ENCODE data around the gene SOWAHA. TPM values are rescaled to one million over a fixed set of nuclear protein-coding genes. Genes with fewer than 3 reads are reported as not detected.

The SOWAHA gene
- total and polyA plus RNA-seq, 2 donors (not counting 1 experiment from before 2014, with no cell fraction given): 0.03 to 0.17 TPM

GRCh38 chr5:132821791-132822190, 8.7 kb downstream of the SOWAHA start:
- Histone ChIP-seq H3K9me3 (ENCODE audit: control insufficient read depth, insufficient read depth, low read depth, low read length) (no peaks in the 10 kb centered on the region), H3K79me2 (ENCODE audit: control insufficient read depth, insufficient read depth, low read length) (no peaks in the 10 kb centered on the region), H3K36me3 (ENCODE audit: control insufficient read depth, insufficient read depth, low read length) (no peaks in the 10 kb centered on the region), H3K4me2 (ENCODE audit: extremely low read depth, insufficient read depth, low read length) (no peak overlapping the region), H3K4me3 (replicated peaks in 1 of 4; ENCODE audit: control extremely low read depth in 1 of 4, insufficient read depth in 1 of 4, low read depth in 3 of 4, low read length in 4 of 4) (no peak overlapping the region), H4K20me1 (ENCODE audit: control insufficient read depth, extremely low read depth, insufficient read depth, low read length) (no peaks in the 10 kb centered on the region), H3K9ac (ENCODE audit: insufficient read depth, low read length) (no peak overlapping the region), H3K4me1 (ENCODE audit: control insufficient read depth, extremely low read depth, insufficient read depth, low read length) (peaks cover 2% of the 10 kb centered on the region), H2AFZ (ENCODE audit: low read length) (no peak overlapping the region), H3K27ac (ENCODE audit: insufficient read depth, low read length) (no peak overlapping the region), H3K27me3 (ENCODE audit: control insufficient read depth, insufficient read depth, low read length) (no peaks in the 10 kb centered on the region)
- TF ChIP-seq CTCF (conservative IDR thresholded peaks at IDR 0.05 in 1 of 2, IDR thresholded peaks at IDR 0.05 in 1 of 2; ENCODE audit: low read depth in 1 of 2, low read length in 2 of 2) (no peak), EZH2 (IDR thresholded peaks at IDR 0.05; ENCODE audit: low read length, missing control alignments) (no peak)
- peak; percentile 48 to 62 for DNase-seq (ENCODE audit: low read depth in 2 of 2)

- Histone ChIP-seq H3K4me1 (ENCODE audit: control insufficient read depth, extremely low read depth, insufficient read depth, low read length) (peaks cover 2% of the 10 kb centered on the region), H3K4me2 (ENCODE audit: extremely low read depth, insufficient read depth, low read length) (no peak overlapping the region), H3K79me2 (ENCODE audit: control insufficient read depth, insufficient read depth, low read length) (no peaks in the 10 kb centered on the region), H4K20me1 (ENCODE audit: control insufficient read depth, extremely low read depth, insufficient read depth, low read length) (no peaks in the 10 kb centered on the region), H3K27me3 (ENCODE audit: control insufficient read depth, insufficient read depth, low read length) (no peaks in the 10 kb centered on the region), H3K9me3 (ENCODE audit: control insufficient read depth, insufficient read depth, low read depth, low read length) (no peaks in the 10 kb centered on the region), H3K36me3 (ENCODE audit: control insufficient read depth, insufficient read depth, low read length) (no peaks in the 10 kb centered on the region), H3K27ac (ENCODE audit: insufficient read depth, low read length) (no peak overlapping the region), H3K9ac (ENCODE audit: insufficient read depth, low read length) (no peak overlapping the region), H3K4me3 (replicated peaks in 1 of 4; ENCODE audit: control extremely low read depth in 1 of 4, insufficient read depth in 1 of 4, low read depth in 3 of 4, low read length in 4 of 4) (no peak overlapping the region), H2AFZ (ENCODE audit: low read length) (no peak overlapping the region)
- no peak for TF ChIP-seq EZH2 (IDR thresholded peaks at IDR 0.05; ENCODE audit: low read length, missing control alignments)
- no peak for TF ChIP-seq CTCF (conservative IDR thresholded peaks at IDR 0.05 in 1 of 2, IDR thresholded peaks at IDR 0.05 in 1 of 2; ENCODE audit: low read depth in 1 of 2, low read length in 2 of 2)
- peak; percentile 33 to 56 for DNase-seq (ENCODE audit: low read depth in 2 of 2)
Observed at GRCh38 chr5:132822650-132823480, 9.8 kb downstream of the SOWAHA start.

- Histone ChIP-seq H3K27ac (ENCODE audit: insufficient read depth, low read length) (no peak overlapping the region), H3K27me3 (ENCODE audit: control insufficient read depth, insufficient read depth, low read length) (no peaks in the 10 kb centered on the region), H3K4me2 (ENCODE audit: extremely low read depth, insufficient read depth, low read length) (no peak overlapping the region), H3K9ac (ENCODE audit: insufficient read depth, low read length) (no peak overlapping the region), H3K79me2 (ENCODE audit: control insufficient read depth, insufficient read depth, low read length) (no peaks in the 10 kb centered on the region), H3K36me3 (ENCODE audit: control insufficient read depth, insufficient read depth, low read length) (no peaks in the 10 kb centered on the region), H3K4me1 (ENCODE audit: control insufficient read depth, extremely low read depth, insufficient read depth, low read length) (peaks cover 2% of the 10 kb centered on the region), H3K4me3 (replicated peaks in 1 of 4; ENCODE audit: control extremely low read depth in 1 of 4, insufficient read depth in 1 of 4, low read depth in 3 of 4, low read length in 4 of 4) (no peak overlapping the region), H3K9me3 (ENCODE audit: control insufficient read depth, insufficient read depth, low read depth, low read length) (no peaks in the 10 kb centered on the region), H2AFZ (ENCODE audit: low read length) (no peak overlapping the region), H4K20me1 (ENCODE audit: control insufficient read depth, extremely low read depth, insufficient read depth, low read length) (no peaks in the 10 kb centered on the region)
- TF ChIP-seq EZH2 (IDR thresholded peaks at IDR 0.05; ENCODE audit: low read length, missing control alignments): no peak
- no peak for TF ChIP-seq CTCF (conservative IDR thresholded peaks at IDR 0.05 in 1 of 2, IDR thresholded peaks at IDR 0.05 in 1 of 2; ENCODE audit: low read depth in 1 of 2, low read length in 2 of 2)
- DNase-seq (ENCODE audit: low read depth in 2 of 2): no peak
Observed at GRCh38 chr5:132823481-132824050, 10.5 kb downstream of the SOWAHA start.

Data from fibroblast of lung (primary cell).